Amniotic epithelial cell (primary cell): ENCODE results near the gene ACP2.
"Not testable (repeated sequence)": the region's sequence is repeated elsewhere in the genome, so short reads cannot be mapped to it uniquely, and the experiment has no call there.

Experiments
- DNase-seq: peaks from one replicate; pipeline ENCODE4 v3.0.0-alpha.2; 2010; ENCODE audit warnings: low read depth

The ACP2 gene

GRCh38 chr11:47243454-47243853 lies 5.2 kb downstream of the ACP2 start:
- no peak for DNase-seq

- no peak for DNase-seq
These were observed 5.9 kb downstream of the ACP2 start for GRCh38 chr11:47242596-47243192.

- DNase-seq, result peak; percentile 11
These were observed 6.7 kb downstream of the ACP2 start for GRCh38 chr11:47241841-47242301.

GRCh38 chr11:47239852-47240251 lies 8.8 kb downstream of the ACP2 start:
- no peak for DNase-seq

GRCh38 chr11:47236482-47236881 lies 12.1 kb downstream of the ACP2 start:
- peak; percentile 55 for DNase-seq

- no peak for DNase-seq
These were observed 13.5 kb downstream of the ACP2 start for GRCh38 chr11:47235163-47235562.

- DNase-seq, result no peak
These were observed 13.9 kb downstream of the ACP2 start for GRCh38 chr11:47234669-47235100.

- peak; percentile 64 for DNase-seq
These were observed 14.5 kb downstream of the ACP2 start for GRCh38 chr11:47233989-47234668.

GRCh38 chr11:47233051-47233450 lies 15.6 kb downstream of the ACP2 start:
- DNase-seq, result no peak

- no peak for DNase-seq
These were observed 19.5 kb downstream of the ACP2 start for GRCh38 chr11:47229161-47229560.

- no peak for DNase-seq
These were observed 22.8 kb downstream of the ACP2 start for GRCh38 chr11:47225552-47226400.

GRCh38 chr11:47222696-47223095 lies 25.9 kb downstream of the ACP2 start:
- no peak for DNase-seq

- peak; percentile 87 for DNase-seq
These were observed 28.2 kb downstream of the ACP2 start for GRCh38 chr11:47220401-47220821.

GRCh38 chr11:47216121-47216798 lies 32.4 kb downstream of the ACP2 start:
- DNase-seq, result peak; percentile 63

- peak; percentile 16 for DNase-seq
These were observed 33.2 kb downstream of the ACP2 start for GRCh38 chr11:47215366-47215910.

- DNase-seq, result peak; percentile 91
These were observed 34.6 kb downstream of the ACP2 start for GRCh38 chr11:47213950-47214565.

- no peak for DNase-seq
These were observed 35.7 kb downstream of the ACP2 start for GRCh38 chr11:47212938-47213337.

- DNase-seq, result no peak
These were observed 40.0 kb downstream of the ACP2 start for GRCh38 chr11:47208628-47209027.

GRCh38 chr11:47208008-47208552 lies 40.5 kb downstream of the ACP2 start:
- DNase-seq, result not testable (repeated sequence)

- DNase-seq, result no peak
These were observed 41.2 kb downstream of the ACP2 start for GRCh38 chr11:47207459-47207858.

- not testable (repeated sequence) for DNase-seq
These were observed 42.0 kb downstream of the ACP2 start for GRCh38 chr11:47206577-47206976.
